K562 (cell line): ENCODE data around the gene CAPN10. TPM values are rescaled to one million over a fixed set of nuclear protein-coding genes. Genes with fewer than 3 reads are reported as not detected.

Experiments used
- ATAC-seq: fragments of 200-7000 bp; cut with Tn5 transposase; 3 replicates; pipeline ENCODE4 v1.9.1; 2020; ENCODE audit warnings: moderate library complexity
- BruUV-seq: library from RNA; stranded (reverse); fragments of 400-500 nt; replicated peaks from 2 replicates; lab custom pipeline; 2021; lab: Mats Ljungman, UMichigan
- CTCF ChIA-PET: fragments of 300-600 bp; formaldehyde crosslinking; extraction: SDS; loops from one replicate; lab custom pipeline; 2021; ENCODE audit warnings: low intra/inter-chr PET ratio; lab: Yijun Ruan, JAX
- POLR2A ChIA-PET: fragments of 300-600, 350-650 bp; sonication (Branson Sonifier 250); formaldehyde crosslinking; extraction: SDS; loops from one replicate; lab custom pipeline; 2021; ENCODE audit warnings: antibody characterized with exemption, inconsistent platforms; lab: Yijun Ruan, JAX
- DNase-seq, 4 experiments: peaks; one replicate each; pipeline versions ENCODE4 v3.0.0 to v3.0.0-alpha.2; 2011 to 2018; ENCODE audit warnings: low spot score in 3 of 4, mixed read lengths in 3 of 4; ENCODE audit errors: extremely low read depth in 1 of 4
- FAIRE-seq: peaks from 2 replicates; lab custom pipeline; 2011; peaks lifted over from hg19 to GRCh38; lab: Jason Lieb, UNC
- H2AFZ ChIP-seq: 2 replicates; pipeline ENCODE4 v1.6.0; 2011; ENCODE audit warnings: low read depth, low read length, control low read depth, inconsistent platforms
- H3K27ac ChIP-seq: fragments of 200-600 bp; 3 replicates; pipeline ENCODE4 v1.8.0; 2011; ENCODE audit warnings: low read depth, mild to moderate bottlenecking, control low read depth, inconsistent platforms, low read length, moderate library complexity, mixed read lengths; ENCODE audit errors: extremely low read depth
- H3K27me3 ChIP-seq, 2 experiments: fragments of 300-600 bp in 1 of 2; 2 replicates in 1 of 2; 3 replicates in 1 of 2; pipeline versions ENCODE4 v1.6.0 to v1.8.0; 2011; ENCODE audit warnings: inconsistent platforms in 2 of 2, low read length in 2 of 2, mild to moderate bottlenecking in 1 of 2, mixed read lengths in 1 of 2, moderate library complexity in 1 of 2; ENCODE audit not compliant: control insufficient read depth in 2 of 2, insufficient read depth in 2 of 2
- H3K36me3 ChIP-seq: fragments of 300-600 bp; 3 replicates; pipeline ENCODE4 v1.8.0; 2011; ENCODE audit warnings: mild to moderate bottlenecking, low read length, inconsistent platforms; ENCODE audit not compliant: control insufficient read depth, insufficient read depth
- H3K4me1 ChIP-seq, 2 experiments: fragments of 200-600 bp in 1 of 2; replicated peaks in 1 of 2; 2 replicates in 1 of 2; 3 replicates in 1 of 2; pipeline versions ENCODE4 v1.5.1 to v1.8.0; 2011; ENCODE audit warnings: inconsistent platforms in 2 of 2, low read length in 2 of 2, mild to moderate bottlenecking in 1 of 2, mixed read lengths in 1 of 2, moderate library complexity in 1 of 2; ENCODE audit not compliant: control insufficient read depth in 2 of 2, insufficient read depth in 2 of 2
- H3K4me2 ChIP-seq: 2 replicates; pipeline ENCODE4 v1.6.1; 2011; ENCODE audit warnings: low read length, control low read depth, inconsistent platforms, mixed read lengths; ENCODE audit not compliant: insufficient read depth
- H3K4me3 ChIP-seq: fragments of 200-600 bp; sonication (generic), shearing (Covaris generic); 2 replicates; pipeline ENCODE4 v1.5.1; 2016; ENCODE audit warnings: control low read depth, inconsistent platforms
- H3K79me2 ChIP-seq: fragments of 200-600 bp; 3 replicates; pipeline ENCODE4 v1.8.0; 2011; ENCODE audit warnings: low read length, inconsistent platforms; ENCODE audit not compliant: control insufficient read depth, insufficient read depth
- H3K9ac ChIP-seq, 2 experiments: 2 replicates each; pipeline versions ENCODE4 v1.6.0 to v1.6.1; 2011; ENCODE audit warnings: low read depth in 2 of 2, low read length in 2 of 2, control low read depth in 1 of 2, inconsistent platforms in 1 of 2, mild to moderate bottlenecking in 1 of 2, mixed read lengths in 1 of 2; ENCODE audit not compliant: insufficient read depth in 1 of 2
- H3K9me1 ChIP-seq: one replicate; pipeline ENCODE4 v1.6.0; 2011; ENCODE audit warnings: inconsistent platforms, mild to moderate bottlenecking, low read length, moderate library complexity; ENCODE audit not compliant: control insufficient read depth, insufficient read depth
- H3K9me3 ChIP-seq: replicated peaks from 2 replicates; pipeline ENCODE4 v1.5.1; 2011; ENCODE audit warnings: low read depth, low read length, inconsistent platforms; ENCODE audit not compliant: control insufficient read depth, insufficient read depth
- H4K20me1 ChIP-seq: replicated peaks from 2 replicates; pipeline ENCODE4 v1.6.1; 2011; ENCODE audit warnings: low read length, inconsistent platforms, mixed read lengths; ENCODE audit not compliant: control insufficient read depth, insufficient read depth
- CREB1 ChIP-seq, 2 experiments: sonication (generic) in 1 of 2; formaldehyde crosslinking in 1 of 2; IDR thresholded peaks; 2 replicates each; pipeline versions ENCODE4 v1.6.1 to v1.8.0; 2012 to 2022; ENCODE audit warnings: inconsistent platforms in 1 of 2, mild to moderate bottlenecking in 1 of 2, missing genetic modification reagents in 1 of 2, moderate library complexity in 1 of 2
- DPF2 ChIP-seq: fragments of 450-650 bp; IDR thresholded peaks from 2 replicates; pipeline ENCODE4 v1.6.1; 2016
- ERF ChIP-seq: fragments of 450-650 bp; formaldehyde crosslinking; IDR thresholded peaks from 2 replicates; pipeline ENCODE4 v1.4.0; 2020; ENCODE audit warnings: mild to moderate bottlenecking, mixed read lengths
- MTA1 ChIP-seq: fragments of 450-650 bp; IDR thresholded peaks from 2 replicates; pipeline ENCODE4 v1.6.1; 2017; ENCODE audit warnings: borderline replicate concordance
- NFRKB ChIP-seq: fragments of 450-650 bp; IDR thresholded peaks from 2 replicates; pipeline ENCODE4 v1.6.1; 2016; ENCODE audit warnings: low read depth
- OTX1 ChIP-seq: fragments of 450-650 bp; formaldehyde crosslinking; IDR thresholded peaks from 2 replicates; pipeline ENCODE4 v1.4.0; 2022; ENCODE audit warnings: mild to moderate bottlenecking
- PYGO2 ChIP-seq: fragments of 450-650 bp; IDR thresholded peaks from 2 replicates; pipeline ENCODE4 v1.6.1; 2016; ENCODE audit warnings: mild to moderate bottlenecking, missing genetic modification characterization, moderate library complexity, missing compliant biosample characterization
- RFX5 ChIP-seq: IDR thresholded peaks from 2 replicates; pipeline ENCODE4 v1.6.1; 2011; ENCODE audit warnings: low read depth, mild to moderate bottlenecking, improper control_type of control experiment, low read length
- RHOXF2B ChIP-seq: fragments of 250-450 bp; sonication (Bioruptor Pico); conservative IDR thresholded peaks from 2 replicates; pipeline ENCODE4 v1.5.1; 2021
- SMAD3 ChIP-seq: fragments of 450-650 bp; formaldehyde crosslinking; conservative IDR thresholded peaks from 2 replicates; pipeline ENCODE4 v1.4.0; 2020; ENCODE audit warnings: mild to moderate bottlenecking
- SRSF1 ChIP-seq: fragments of 200-400 bp; formaldehyde crosslinking; IDR thresholded peaks from 2 replicates; pipeline ENCODE4 v1.6.1; 2017; ENCODE audit warnings: mild to moderate bottlenecking, low read depth, low read length, moderate library complexity
- TCF7 ChIP-seq: sonication (generic); IDR thresholded peaks from 2 replicates; pipeline ENCODE4 v1.6.1; 2016; ENCODE audit warnings: antibody characterized with exemption, borderline replicate concordance
- ZNF121 ChIP-seq: sonication (generic); formaldehyde crosslinking; conservative IDR thresholded peaks from 2 replicates; pipeline ENCODE4 v1.8.0; 2022; ENCODE audit warnings: missing genetic modification reagents
- ZNF133 ChIP-seq: fragments of 250-450 bp; sonication (Bioruptor Pico); IDR thresholded peaks from 2 replicates; pipeline ENCODE4 v1.4.0; 2020; ENCODE audit warnings: mild to moderate bottlenecking
- ZNF197 ChIP-seq: fragments of 200-800 bp; sonication (Bioruptor generic); IDR thresholded peaks from 2 replicates; pipeline ENCODE4 v1.6.1; 2016; ENCODE audit warnings: low read depth, missing genetic modification characterization, missing compliant biosample characterization
- ZNF282 ChIP-seq: sonication (generic); formaldehyde crosslinking; IDR thresholded peaks from 2 replicates; pipeline ENCODE4 v1.8.1; 2023; ENCODE audit warnings: missing genetic modification reagents
- ZNF408 ChIP-seq: fragments of 250-450 bp; sonication (Bioruptor Pico); IDR thresholded peaks from 2 replicates; pipeline ENCODE4 v1.4.0; 2020; ENCODE audit warnings: low read depth, mild to moderate bottlenecking, moderate library complexity
- WGBS: fragments of 100-300 bp; shearing (Covaris generic); methylation state at CpG from one replicate; pipeline ENCODE4 v1.1.6; 2016; ENCODE audit warnings: low coverage, mixed read lengths; ENCODE audit not compliant: insufficient coverage; ENCODE audit errors: missing lambda C conversion rate; 5-methylcytosine and 5-hydroxymethylcytosine counted together
- in situ Hi-C: fragments of 300-500 bp; cut with MboI; formaldehyde crosslinking; loops from 4 replicates; pipeline ENCODE4 v1.15.0; 2018; ENCODE audit warnings: inconsistent platforms, mixed read lengths
- intact Hi-C: fragments of 100-400 bp; cut with micrococcal nuclease; formaldehyde crosslinking; loops from 2 replicates; pipeline ENCODE4 v1.14.2; 2022
- polyA plus RNA-seq, 8 experiments: library from polyadenylated mRNA; depleted of rRNA in 4 of 8; stranded (reverse) in 5 of 8; unstranded in 3 of 8; fragments of >200 nt; fragmentation: Nextera tagmentation in 2 of 8; fragmentation: Illumina TruSeq in 1 of 8; extraction: Ambion mirVana in 2 of 8; extraction: Trizol in 1 of 8; gene quantifications; 2 replicates each; pipeline versions ENCODE4 v1.2.1 to v1.2.3, GENCODE V29; 2011 to 2014; ENCODE audit warnings: inconsistent platforms in 1 of 8, missing spikeins in 1 of 8
- total RNA-seq, 7 experiments: library from RNA; depleted of rRNA in 6 of 7; stranded (reverse); fragments of >200 nt in 6 of 7; fragmentation: Illumina TruSeq in 2 of 7; extraction: Trizol in 2 of 7; gene quantifications; 2 replicates each; pipeline versions ENCODE4 v1.2.1 to v1.2.3, GENCODE V29; 2011 to 2021; ENCODE audit warnings: low replicate concordance in 1 of 7
- TF ChIP-seq, protein P1 (sequence below), 2 experiments: fragments of 250-450 bp in 1 of 2; fragments of 450-650 bp in 1 of 2; sonication (Bioruptor Pico) in 1 of 2; IDR thresholded peaks; 2 replicates each; pipeline versions ENCODE4 v1.6.1 to v1.8.0; 2016 to 2021; ENCODE audit warnings: mild to moderate bottlenecking in 2 of 2, moderate library complexity in 2 of 2, missing compliant biosample characterization in 1 of 2, missing genetic modification characterization in 1 of 2
- TF ChIP-seq, protein P2 (sequence below): fragments of 250-450 bp; sonication (Bioruptor Pico); IDR thresholded peaks from 2 replicates; pipeline ENCODE4 v1.4.0; 2020; ENCODE audit warnings: mild to moderate bottlenecking, moderate library complexity

CAPN10 gene
- total and polyA plus RNA-seq, 9 of the 15 experiments (the other 6 are each of a cell fraction or from before 2014, with no cell fraction given) = 0.08 to 26.1 (median 8.4) TPM

DNA sequence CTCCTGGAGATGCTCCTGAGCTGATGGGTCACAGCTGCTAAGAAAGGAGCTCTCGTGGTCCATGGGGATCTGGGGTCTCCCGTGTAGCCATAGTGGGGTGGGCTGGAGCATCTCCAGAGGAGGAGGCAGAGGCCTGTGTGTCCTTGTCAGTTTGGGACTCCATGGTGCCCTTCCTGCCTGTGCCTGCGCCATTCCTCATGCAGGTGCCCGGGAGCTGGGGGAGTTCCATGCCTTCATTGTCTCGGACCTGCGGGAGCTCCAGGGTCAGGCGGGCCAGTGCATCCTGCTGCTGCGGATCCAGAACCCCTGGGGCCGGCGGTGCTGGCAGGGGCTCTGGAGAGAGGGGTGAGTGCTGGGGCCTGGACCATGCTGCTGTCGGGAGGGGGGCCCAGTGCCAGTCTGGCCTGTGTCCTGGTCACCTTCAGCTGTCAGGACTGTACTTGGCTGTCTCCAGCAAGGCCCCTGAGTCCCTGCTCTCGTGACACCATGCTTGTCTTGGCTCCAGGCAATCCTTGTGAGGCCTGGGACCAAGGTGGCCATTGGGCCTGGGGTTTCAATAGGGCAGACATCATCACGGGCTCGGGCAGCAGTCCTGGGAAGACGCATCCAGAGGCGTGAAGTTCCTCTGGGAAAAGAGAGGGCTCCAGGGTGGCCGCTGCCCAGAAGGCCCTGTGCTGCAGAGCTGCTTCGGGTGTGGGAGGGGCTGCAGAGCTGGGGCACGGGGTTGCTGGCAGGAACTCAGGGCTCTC is 7.3 kb downstream of the CAPN10 start:
- in situ Hi-C loops = no loop called here
- no peaks in the 10 kb centered on the region; the same call in 2 of the 3 replicates for H3K79me2 ChIP-seq
- POLR2A ChIA-PET = interaction anchor here (0.8 to 1.1 kb wide), 2 partner anchors 9 to 14 kb away, joined by 3 to 4 read pairs; no protein-coding TSS in a partner anchor
- intact Hi-C loops = no loop called here
- H3K9ac ChIP-seq = no peak overlapping the region; a peak in 1 of 4 replicates
- CTCF ChIA-PET = no interaction called here
- no peak overlapping the region for H3K27ac ChIP-seq
- DNase-seq = no peak
- no TSS peak for BruUV-seq
- H3K9me3 ChIP-seq = no peaks in the 10 kb centered on the region
- H3K4me2 ChIP-seq = no peak overlapping the region
- H3K4me3 ChIP-seq = no peak overlapping the region
- WGBS = 93% methylated on average over 16 of the region's 19 CpGs
- TF ChIP-seq SMAD3 (CRISPR knock-in tag) (no peak), RHOXF2B (no peak), ZNF197 (CRISPR knock-in tag) (no peak), ZNF282 (CRISPR knock-in tag) (no peak), TCF7 (no peak), PYGO2 (no peak), MTA1 (no peak), ZNF121 (CRISPR knock-in tag) (no peak), NFRKB (no peak), SRSF1 (no peak), DPF2 (no peak), ERF (CRISPR knock-in tag) (no peak), ZNF133 (CRISPR knock-in tag) (no peak), OTX1 (CRISPR knock-in tag) (no peak), CREB1 (IDR thresholded peaks at IDR 0.05) (no peak), CREB1 (CRISPR knock-in tag; IDR thresholded peaks at IDR 0.05) (no peak), RFX5 (no peak), ZNF408 (no peak)
- TF ChIP-seq, protein P1, sequence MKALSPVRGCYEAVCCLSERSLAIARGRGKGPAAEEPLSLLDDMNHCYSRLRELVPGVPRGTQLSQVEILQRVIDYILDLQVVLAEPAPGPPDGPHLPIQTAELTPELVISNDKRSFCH (CRISPR knock-in tag; IDR thresholded peaks at IDR 0.05) = no peak
- TF ChIP-seq, protein P1 (tag; IDR thresholded peaks at IDR 0.05) = no peak
- TF ChIP-seq, protein P2, sequence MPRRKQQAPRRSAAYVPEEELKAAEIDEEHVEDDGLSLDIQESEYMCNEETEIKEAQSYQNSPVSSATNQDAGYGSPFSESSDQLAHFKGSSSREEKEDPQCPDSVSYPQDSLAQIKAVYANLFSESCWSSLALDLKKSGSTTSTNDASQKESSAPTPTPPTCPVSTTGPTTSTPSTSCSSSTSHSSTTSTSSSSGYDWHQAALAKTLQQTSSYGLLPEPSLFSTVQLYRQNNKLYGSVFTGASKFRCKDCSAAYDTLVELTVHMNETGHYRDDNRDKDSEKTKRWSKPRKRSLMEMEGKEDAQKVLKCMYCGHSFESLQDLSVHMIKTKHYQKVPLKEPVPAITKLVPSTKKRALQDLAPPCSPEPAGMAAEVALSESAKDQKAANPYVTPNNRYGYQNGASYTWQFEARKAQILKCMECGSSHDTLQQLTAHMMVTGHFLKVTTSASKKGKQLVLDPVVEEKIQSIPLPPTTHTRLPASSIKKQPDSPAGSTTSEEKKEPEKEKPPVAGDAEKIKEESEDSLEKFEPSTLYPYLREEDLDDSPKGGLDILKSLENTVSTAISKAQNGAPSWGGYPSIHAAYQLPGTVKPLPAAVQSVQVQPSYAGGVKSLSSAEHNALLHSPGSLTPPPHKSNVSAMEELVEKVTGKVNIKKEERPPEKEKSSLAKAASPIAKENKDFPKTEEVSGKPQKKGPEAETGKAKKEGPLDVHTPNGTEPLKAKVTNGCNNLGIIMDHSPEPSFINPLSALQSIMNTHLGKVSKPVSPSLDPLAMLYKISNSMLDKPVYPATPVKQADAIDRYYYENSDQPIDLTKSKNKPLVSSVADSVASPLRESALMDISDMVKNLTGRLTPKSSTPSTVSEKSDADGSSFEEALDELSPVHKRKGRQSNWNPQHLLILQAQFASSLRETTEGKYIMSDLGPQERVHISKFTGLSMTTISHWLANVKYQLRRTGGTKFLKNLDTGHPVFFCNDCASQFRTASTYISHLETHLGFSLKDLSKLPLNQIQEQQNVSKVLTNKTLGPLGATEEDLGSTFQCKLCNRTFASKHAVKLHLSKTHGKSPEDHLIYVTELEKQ (CRISPR knock-in tag) = no peak
- H4K20me1 ChIP-seq = no peaks in the 10 kb centered on the region
- ATAC-seq = no peak
- H3K9me1 ChIP-seq = no peaks in the 10 kb centered on the region
- H2AFZ ChIP-seq = no peak overlapping the region
- H3K27me3 ChIP-seq = no peaks in the 10 kb centered on the region
- FAIRE-seq = no peak
- H3K36me3 ChIP-seq = peaks cover 30% of the 10 kb centered on the region; the same call in 2 of the 3 replicates
- peaks cover 0 to 37% of the 10 kb centered on the region in 2 experiments; a peak in 2 of 5 replicates for H3K4me1 ChIP-seq
